Heart right ventricle (tissue), 16 donors: ENCODE measurements around the gene ADGRG6. TPM values are rescaled to one million over a fixed set of nuclear protein-coding genes. Genes with fewer than 3 reads are reported as not detected.

Source experiments
- ATAC-seq, 8 donors: fragments of 200-7000 bp; cut with Tn5 transposase; one replicate each; pipeline ENCODE4 v1.9.1; 2020; ENCODE audit warnings: mild to moderate bottlenecking in 8 of 8, moderate library complexity in 8 of 8, moderate number of reproducible peaks in 1 of 8
- DNase-seq, 2 donors: peaks; one replicate each; pipeline ENCODE4 v3.0.0-alpha.2; 2020
- H3K27ac ChIP-seq, 10 donors: fragments of 200-600 bp; sonication (generic) in 2 of 10; one replicate each; pipeline versions ENCODE4 v1.5.0 to v1.8.0; 2020 to 2022; ENCODE audit warnings: mild to moderate bottlenecking in 3 of 10
- H3K27me3 ChIP-seq, 7 donors: fragments of 200-600 bp; one replicate each; pipeline ENCODE4 v1.8.0; 2021 to 2022; ENCODE audit warnings: mild to moderate bottlenecking in 2 of 7
- H3K36me3 ChIP-seq, 9 donors: fragments of 200-600 bp; sonication (generic) in 1 of 9; one replicate each; pipeline versions ENCODE4 v1.5.0 to v1.8.0; 2020 to 2022; ENCODE audit warnings: mild to moderate bottlenecking in 2 of 9
- H3K4me1 ChIP-seq, 9 donors: fragments of 200-600 bp; sonication (generic) in 1 of 9; one replicate each; pipeline versions ENCODE4 v1.5.0 to v1.8.0; 2020 to 2022; ENCODE audit warnings: mild to moderate bottlenecking in 4 of 9
- H3K4me3 ChIP-seq, 10 donors: fragments of 200-600 bp; sonication (generic) in 2 of 10; one replicate each; pipeline versions ENCODE4 v1.5.0 to v1.8.0; 2020 to 2022; ENCODE audit warnings: mild to moderate bottlenecking in 7 of 10, moderate library complexity in 2 of 10
- H3K9me3 ChIP-seq, 11 donors: fragments of 200-600 bp in 10 of 11; sonication (generic) in 2 of 11; one replicate each; pipeline versions ENCODE4 v1.5.0 to v1.8.0; 2013 to 2022; ENCODE audit warnings: mild to moderate bottlenecking in 2 of 11, control low read depth in 1 of 11, moderate library complexity in 1 of 11
- CTCF ChIP-seq, 9 donors: fragments of 200-600 bp; sonication (generic) in 2 of 9; IDR thresholded peaks; one replicate each; pipeline versions ENCODE4 v1.5.0 to v1.8.0; 2021 to 2022; ENCODE audit warnings: antibody characterized with exemption in 9 of 9, mild to moderate bottlenecking in 5 of 9, moderate library complexity in 1 of 9
- WGBS, 2 donors: extraction: QIAGEN DNeasy Blood & Tissue Kit; methylation state at CpG; one replicate each; pipeline ENCODE4 v1.1.7; 2013; ENCODE audit warnings: inconsistent platforms in 1 of 2; 5-methylcytosine and 5-hydroxymethylcytosine counted together
- intact Hi-C, 10 donors: fragments of 100-400 bp; cut with DNase I; formaldehyde crosslinking; loops; one replicate each; pipeline versions ENCODE4 v1.11.1 to v1.14.2; 2022
- polyA plus RNA-seq, 2 donors: library from polyadenylated mRNA; stranded (reverse); fragments of 200-250 nt; gene quantifications; one replicate each; pipeline ENCODE4 v1.2.3, GENCODE V29; 2013
- total RNA-seq, 10 donors: library from RNA; stranded (reverse); fragmentation: NEBNext Ultra II Directional in 3 of 10; extraction: Animal tissue kit (Norgen Biotek cat#: 25700) in 3 of 10; gene quantifications; one replicate each; pipeline versions ENCODE4 v1.2.1 to v1.2.4, GENCODE V29; 2021 to 2023
- donor health status: Arrhythmogenic right ventricular cardiomyopathy.
- donor health status: ischemic (EF 13 %, LVEDD 7.1; RV severe dilation, severe dysfunction).
- donor health status: healthy with polysubstance abuse.
- donor health status: DM: no; HTN: yes; CAD: no.
- donor health status: DM: no; HTN: no; CAD: no.
- donor health status: ischemic (EF 25% LVEDD 6.9; RV normal size, moderate dysfunction).
- donor health status: ischemic (EF 25% LVEDD 5.7; RV mildly dilated, moderate dysfunction).
- donor health status: healthy.
- donor health status: DM: yes; HTN: yes; CAD: no.
- donor health status: Ischemic cardiomyopathy.
- donor health status: ischemic (EF 35%, LVEDD 5.7; RV mildly dilated, moderate dysfunction).
- donor health status: nonischemic (EF 11% LVEDD 7.7; RV severe dilation, severe dysfunction).
- donor health status: DM: yes; HTN: yes; CAD: no.
- donor health status: PGD.
- donor health status: ischemic (EF 29% LVEDD 5.4; RV normal size, mild dysfunction).
- donor health status: nonischemic (EF 23%, LVEDD 6.1; RV moderate dilation, normal function).

The ADGRG6 gene
- total and polyA plus RNA-seq, 12 donors = 0.93 to 5.9 (median 3.1) TPM

GRCh38 chr6:142353690-142354089, 51.9 kb downstream of the ADGRG6 start:
- ATAC-seq (no peak), DNase-seq (no peak)
- Histone ChIP-seq H3K27me3 (peaks cover 0 to 7% (median 0%) of the 10 kb centered on the region in 7 donors), H3K4me3 (no peak overlapping the region), H3K4me1 (no peaks in the 10 kb centered on the region), H3K36me3 (no peaks in the 10 kb centered on the region), H3K27ac (no peak overlapping the region), H3K9me3 (peaks cover 0 to 6% (median 0%) of the 10 kb centered on the region in 11 donors)
- intact Hi-C loops = no loop called here
- 64 to 68% methylated on average over 2 of the region's 2 CpGs for WGBS, 2 donors
- no peak for TF ChIP-seq CTCF (IDR thresholded peaks at IDR 0.05)

GRCh38 chr6:142354650-142355049, 52.8 kb downstream of the ADGRG6 start:
- no peak overlapping the region for H3K27ac ChIP-seq
- peaks cover 0 to 6% (median 0%) of the 10 kb centered on the region in 11 donors for H3K9me3 ChIP-seq
- peaks cover 0 to 7% (median 0%) of the 10 kb centered on the region in 7 donors for H3K27me3 ChIP-seq
- 92% methylated on average over 3 of the region's 3 CpGs for WGBS, 2 donors
- no peak for ATAC-seq
- no peak for TF ChIP-seq CTCF (IDR thresholded peaks at IDR 0.05)
- intact Hi-C loops = no loop called here
- no peak overlapping the region for H3K4me3 ChIP-seq
- H3K4me1 ChIP-seq = no peaks in the 10 kb centered on the region
- H3K36me3 ChIP-seq = no peaks in the 10 kb centered on the region
- no peak for DNase-seq

- intact Hi-C loops = no loop called here
- H3K9me3 ChIP-seq = peaks cover 0 to 6% (median 0%) of the 10 kb centered on the region in 11 donors
Measured at GRCh38 chr6:142355520-142356174, 53.8 kb downstream of the ADGRG6 start.

GRCh38 chr6:142356201-142356883, 54.5 kb downstream of the ADGRG6 start:
- no peak for TF ChIP-seq CTCF (IDR thresholded peaks at IDR 0.05)
- no peaks in the 10 kb centered on the region for H3K36me3 ChIP-seq
- H3K4me1 ChIP-seq = no peaks in the 10 kb centered on the region
- no peak overlapping the region for H3K4me3 ChIP-seq
- peaks cover 0 to 5% (median 0%) of the 10 kb centered on the region in 11 donors for H3K9me3 ChIP-seq
- intact Hi-C loops = no loop called here
- ATAC-seq (no peak), DNase-seq (no peak)
- H3K27ac ChIP-seq = no peak overlapping the region
- peaks cover 0 to 11% (median 0%) of the 10 kb centered on the region in 7 donors for H3K27me3 ChIP-seq
- 75 to 79% methylated on average over 5 of the region's 5 CpGs for whole genome bisulfite sequencing, 2 donors

More at GRCh38 chr6:142355520-142356174, 53.8 kb downstream of the ADGRG6 start:
- no peak for TF ChIP-seq CTCF (IDR thresholded peaks at IDR 0.05)
- DNase-seq (no peak), ATAC-seq (no peak)
- H3K4me1 ChIP-seq = no peaks in the 10 kb centered on the region
- WGBS, 2 donors = 72 to 74% methylated on average over 7 of the region's 7 CpGs
- H3K4me3 ChIP-seq = no peak overlapping the region
- H3K27me3 ChIP-seq = peaks cover 0 to 8% (median 0%) of the 10 kb centered on the region in 7 donors
- no peaks in the 10 kb centered on the region for H3K36me3 ChIP-seq
- H3K27ac ChIP-seq = no peak overlapping the region
